ENCODE measurements around the gene MRPL12.

DNA sequence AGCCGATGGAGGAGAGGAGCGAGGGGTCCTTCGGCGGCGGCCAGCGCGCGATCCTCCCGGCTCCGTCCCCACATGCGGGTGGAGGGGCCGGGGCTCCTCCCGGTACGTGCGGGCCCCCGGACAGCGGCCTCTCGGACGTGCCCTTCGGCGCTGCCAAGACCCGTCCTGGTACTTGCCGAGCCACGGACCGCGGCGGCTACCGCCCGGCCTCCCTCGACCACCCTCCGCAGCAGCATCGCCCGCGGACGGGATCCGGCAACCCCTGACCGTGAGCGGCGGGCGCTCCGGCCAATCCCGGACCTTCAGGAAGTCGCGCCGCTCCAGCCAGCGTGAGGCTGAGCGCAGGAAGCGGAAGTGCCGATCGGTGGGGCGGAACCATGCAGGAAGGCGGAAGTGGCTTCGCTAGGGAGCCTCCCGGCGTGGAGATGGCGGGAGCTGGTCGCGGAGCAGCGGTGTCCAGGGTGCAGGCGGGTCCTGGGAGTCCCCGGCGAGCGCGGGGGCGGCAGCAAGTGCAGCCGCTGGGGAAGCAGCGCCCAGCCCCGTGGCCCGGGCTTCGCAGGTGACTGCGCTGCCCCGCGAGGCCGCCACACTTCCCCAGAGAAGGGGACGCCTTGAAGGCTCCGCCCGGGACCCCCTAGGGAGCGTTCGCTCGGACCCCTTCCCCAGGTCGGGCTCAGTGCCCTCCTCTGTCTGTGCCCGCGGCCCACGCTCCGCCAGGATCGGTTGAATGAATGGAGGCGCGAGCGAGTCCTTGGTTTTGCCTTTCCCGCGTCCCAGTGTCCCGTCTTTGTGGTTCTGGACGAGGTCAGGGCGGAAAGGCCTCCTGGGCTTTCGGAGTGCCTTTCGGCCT, 36.6 kb upstream of the MRPL12 start, which contains the start of the genes CCDC137 and OXLD1:
- TF ChIP-seq CTCF (IDR thresholded peaks at IDR 0.05; ENCODE audit: insufficient read depth, low read length) (no peak), REST (IDR thresholded peaks at IDR 0.05; ENCODE audit: insufficient replicate concordance, low read depth) (peak; percentile 55)

Measured in HL-60 (cell line).